ENCODE results near the gene AKR1C4.

AKR1C4 gene

DNA sequence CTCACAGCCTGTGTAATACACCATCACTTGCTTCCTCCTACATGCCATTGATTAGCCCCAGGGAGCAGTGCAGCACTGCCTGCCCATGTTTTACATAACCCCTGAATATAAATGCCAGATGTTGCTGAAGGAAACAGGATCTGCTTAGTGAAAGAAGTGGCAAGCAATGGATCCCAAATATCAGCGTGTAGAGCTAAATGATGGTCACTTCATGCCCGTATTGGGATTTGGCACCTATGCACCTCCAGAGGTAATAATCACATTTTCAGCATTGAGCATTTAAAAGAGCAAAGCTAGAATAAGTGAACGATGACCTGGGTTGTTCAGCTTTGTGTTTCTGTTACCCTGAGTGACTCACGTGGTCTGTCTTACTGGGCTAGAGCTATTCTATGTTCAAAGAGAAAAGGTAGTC, at the start of gene AKR1C4:
Gene AKR1C4, plus strand, starts transcription at position 136 of the 412 bp plus-strand sequence. Its CDS starts 31 bp downstream, at position 167.
- TF ChIP-seq, protein P1, sequence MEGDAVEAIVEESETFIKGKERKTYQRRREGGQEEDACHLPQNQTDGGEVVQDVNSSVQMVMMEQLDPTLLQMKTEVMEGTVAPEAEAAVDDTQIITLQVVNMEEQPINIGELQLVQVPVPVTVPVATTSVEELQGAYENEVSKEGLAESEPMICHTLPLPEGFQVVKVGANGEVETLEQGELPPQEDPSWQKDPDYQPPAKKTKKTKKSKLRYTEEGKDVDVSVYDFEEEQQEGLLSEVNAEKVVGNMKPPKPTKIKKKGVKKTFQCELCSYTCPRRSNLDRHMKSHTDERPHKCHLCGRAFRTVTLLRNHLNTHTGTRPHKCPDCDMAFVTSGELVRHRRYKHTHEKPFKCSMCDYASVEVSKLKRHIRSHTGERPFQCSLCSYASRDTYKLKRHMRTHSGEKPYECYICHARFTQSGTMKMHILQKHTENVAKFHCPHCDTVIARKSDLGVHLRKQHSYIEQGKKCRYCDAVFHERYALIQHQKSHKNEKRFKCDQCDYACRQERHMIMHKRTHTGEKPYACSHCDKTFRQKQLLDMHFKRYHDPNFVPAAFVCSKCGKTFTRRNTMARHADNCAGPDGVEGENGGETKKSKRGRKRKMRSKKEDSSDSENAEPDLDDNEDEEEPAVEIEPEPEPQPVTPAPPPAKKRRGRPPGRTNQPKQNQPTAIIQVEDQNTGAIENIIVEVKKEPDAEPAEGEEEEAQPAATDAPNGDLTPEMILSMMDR (conservative IDR thresholded peaks at IDR 0.05; ENCODE audit: low read length): no peak
- DNase-seq (ENCODE audit: low read depth): peak; percentile 11

DNA sequence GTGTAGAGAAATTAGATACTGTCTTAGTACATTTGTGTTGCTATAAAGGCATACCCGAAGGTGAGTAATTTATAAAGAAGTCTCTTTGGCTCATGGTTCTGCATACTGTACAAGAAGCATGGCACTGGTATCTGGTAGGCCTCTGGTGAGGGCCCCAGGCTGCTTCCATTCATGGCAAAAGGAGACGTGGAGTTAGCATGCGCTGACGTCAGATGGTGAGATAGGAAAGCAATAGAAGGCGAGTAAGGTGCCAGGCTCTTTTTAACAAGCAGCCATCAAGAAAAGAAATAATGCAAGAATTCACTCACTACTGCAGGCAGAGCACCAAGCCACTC, 49.8 kb upstream of the AKR1C4 start:
- TF ChIP-seq, protein P1 (conservative IDR thresholded peaks at IDR 0.05; ENCODE audit: low read length): no peak
- H3K4me3 ChIP-seq (ENCODE audit: low read length): no peak overlapping the region
- no peak for DNase-seq (ENCODE audit: low read depth)

More for the DNA sequence above, at the start of gene AKR1C4:
- no peak within 1 kb of the TSS for H3K4me3 ChIP-seq (ENCODE audit: low read length)

DNA sequence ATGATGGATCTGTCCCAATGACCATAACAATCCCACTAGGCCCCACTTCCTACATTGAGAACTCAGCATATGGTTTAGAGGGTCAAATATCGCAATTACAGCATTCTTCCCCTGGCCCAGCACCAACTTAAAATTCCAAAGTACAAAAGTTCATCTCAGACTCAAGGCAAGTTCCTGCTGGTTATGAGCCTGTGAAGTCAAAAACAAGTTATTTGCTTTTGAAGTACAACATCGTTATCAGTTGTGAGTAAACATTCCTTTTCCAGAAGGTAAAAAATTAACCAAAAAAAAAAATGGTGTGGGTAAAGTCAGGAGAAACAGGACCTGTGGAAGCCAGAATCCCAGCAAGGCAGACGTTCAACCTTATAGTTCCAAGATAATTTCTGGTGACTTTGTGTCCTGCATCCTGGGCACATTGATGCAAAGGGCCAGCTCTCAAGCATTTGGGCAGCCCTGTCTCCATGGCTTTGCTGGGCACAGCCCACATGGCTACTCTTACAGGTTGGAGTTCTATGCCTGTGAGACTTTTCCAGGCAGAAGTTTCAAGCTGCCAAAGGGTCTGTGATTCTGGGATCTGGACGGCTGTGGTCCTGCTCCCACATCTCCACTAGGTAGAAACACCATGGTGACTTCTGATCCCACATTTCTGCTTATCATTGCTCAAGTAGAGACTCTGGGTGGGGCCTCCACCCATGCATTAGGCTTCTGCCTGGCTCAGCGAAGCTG, 49.2 kb upstream of the AKR1C4 start:
- H3K4me3 ChIP-seq (ENCODE audit: low read length): no peak overlapping the region
- TF ChIP-seq, protein P1 (conservative IDR thresholded peaks at IDR 0.05; ENCODE audit: low read length): no peak
- no peak for DNase-seq (ENCODE audit: low read depth)

DNA sequence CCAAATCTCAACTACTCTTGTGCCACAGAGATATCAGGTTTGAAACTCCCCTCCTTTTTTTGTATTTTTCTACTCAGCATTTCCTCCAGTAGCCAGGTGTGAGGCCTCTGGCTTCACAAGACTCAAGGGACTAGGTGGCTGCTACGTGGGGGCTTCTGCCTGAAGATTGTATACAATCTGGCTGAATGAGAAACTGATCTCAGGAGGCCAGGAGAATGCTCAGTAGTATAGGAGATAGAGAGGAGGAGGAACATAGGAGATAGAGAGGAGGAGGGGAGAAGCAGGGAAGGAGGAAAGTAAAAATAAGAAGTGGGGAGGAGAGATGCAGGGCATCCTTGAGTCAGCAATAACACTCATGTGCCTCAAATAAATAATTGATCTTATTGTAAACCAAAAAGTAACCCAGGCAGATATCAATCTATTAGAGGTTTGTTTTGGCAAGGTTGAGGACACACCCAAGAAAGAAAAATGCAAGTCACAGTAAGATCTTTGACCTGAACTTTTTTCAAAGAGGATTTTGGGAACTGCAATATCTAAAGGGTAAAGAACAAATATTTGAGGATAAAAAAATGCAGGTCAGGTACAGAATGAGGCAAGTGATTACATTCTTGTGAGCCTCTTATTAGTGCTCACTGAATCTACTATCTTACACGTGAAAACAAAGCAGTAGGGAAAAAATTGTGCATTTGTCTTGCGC, 48.5 kb upstream of the AKR1C4 start:
- DNase-seq (ENCODE audit: low read depth): no peak
- H3K4me3 ChIP-seq (ENCODE audit: low read length): no peak overlapping the region
- TF ChIP-seq, protein P1 (conservative IDR thresholded peaks at IDR 0.05; ENCODE audit: low read length): no peak

DNA sequence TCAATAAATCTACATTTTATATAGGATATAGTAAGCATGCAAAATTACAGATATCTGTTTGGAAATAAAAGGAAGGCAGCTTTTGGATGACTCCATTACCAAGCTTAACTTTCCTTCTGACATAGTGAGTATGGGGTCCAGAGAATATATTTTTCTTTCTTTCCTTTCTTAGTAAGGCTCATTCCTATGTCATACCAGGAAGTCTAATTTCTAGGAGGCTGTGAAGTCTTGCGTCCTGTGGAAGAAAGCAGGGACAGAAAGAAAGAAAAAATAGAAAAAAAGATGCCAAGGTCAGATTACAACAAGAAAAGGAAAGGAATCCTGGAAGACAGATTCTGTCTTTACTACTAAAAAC, 48.0 kb upstream of the AKR1C4 start:
- no peak overlapping the region for H3K4me3 ChIP-seq (ENCODE audit: low read length)
- TF ChIP-seq, protein P1 (conservative IDR thresholded peaks at IDR 0.05; ENCODE audit: low read length): no peak
- no peak for DNase-seq (ENCODE audit: low read depth)

DNA sequence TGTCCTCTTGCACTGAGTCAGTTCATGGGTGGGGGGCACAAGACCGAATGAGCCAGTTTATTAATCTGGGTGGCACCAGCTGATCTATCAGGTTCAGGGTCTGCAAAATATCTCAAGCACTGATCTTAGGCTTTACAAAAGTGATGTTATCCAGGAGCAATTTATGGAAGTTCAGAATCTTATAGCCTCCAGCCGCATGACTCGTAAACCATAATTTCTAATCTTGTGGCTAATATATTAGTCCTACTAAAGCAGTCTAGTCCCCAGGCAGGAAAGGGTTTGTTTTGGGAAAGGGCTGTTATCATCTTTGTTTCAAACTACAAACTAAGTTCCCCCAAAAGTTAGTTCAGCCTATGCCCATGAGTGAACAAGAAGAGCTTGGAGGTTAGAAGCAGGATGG, 45.6 kb upstream of the AKR1C4 start:
- no peak for DNase-seq (ENCODE audit: low read depth)
- no peak overlapping the region for H3K4me3 ChIP-seq (ENCODE audit: low read length)
- TF ChIP-seq, protein P1 (conservative IDR thresholded peaks at IDR 0.05; ENCODE audit: low read length): no peak

DNA sequence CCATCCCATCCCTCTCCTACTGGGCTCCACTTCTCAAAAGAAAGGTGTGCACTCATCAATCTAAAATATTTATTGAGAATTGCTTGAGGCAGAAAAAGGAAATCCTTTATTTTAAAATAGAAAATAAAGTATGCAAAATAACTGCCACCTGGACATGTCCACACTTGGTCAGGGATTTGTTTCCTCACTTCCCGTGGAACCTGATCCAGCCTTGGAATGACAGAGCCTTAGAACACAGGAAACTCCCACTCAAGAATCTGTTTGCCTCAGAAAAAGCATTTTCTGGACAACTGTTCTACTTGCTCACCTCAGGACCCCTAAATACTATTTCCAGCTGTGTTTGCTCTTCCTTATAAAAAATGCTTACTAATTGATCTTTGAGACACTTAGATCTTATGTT, 40.7 kb upstream of the AKR1C4 start:
- no peak overlapping the region for H3K4me3 ChIP-seq (ENCODE audit: low read length)
- TF ChIP-seq, protein P1 (conservative IDR thresholded peaks at IDR 0.05; ENCODE audit: low read length): no peak
- no peak for DNase-seq (ENCODE audit: low read depth)
